H1 (cell line): ENCODE results near the gene ELOVL1. TPM values are rescaled to one million over a fixed set of nuclear protein-coding genes. Genes with fewer than 3 reads are reported as not detected.

ENCODE experiments used
- CTCF ChIA-PET: fragments of 300-600 bp; sonication (Branson Sonifier 250); formaldehyde crosslinking; loops from one replicate; lab custom pipeline; 2021; ENCODE audit not compliant: partially characterized antibody; lab: Charles Lee
- POLR2A ChIA-PET: fragments of 300-600 bp; sonication (Branson Sonifier 250); formaldehyde crosslinking; loops from one replicate; lab custom pipeline; 2021; ENCODE audit warnings: inconsistent platforms; ENCODE audit not compliant: partially characterized antibody; lab: Charles Lee
- DNase-seq, 2 experiments: peaks; one replicate each; pipeline versions ENCODE4 v3.0.0 to v3.0.0-alpha.2; 2010 to 2022; ENCODE audit warnings: low spot score in 2 of 2, low read depth in 1 of 2, mixed read lengths in 1 of 2
- FAIRE-seq: peaks from 2 replicates; lab custom pipeline; 2011; peaks lifted over from hg19 to GRCh38; lab: Jason Lieb, UNC
- H2AFZ ChIP-seq: 2 replicates; pipeline ENCODE4 v1.8.1; 2012; ENCODE audit warnings: low read length, inconsistent platforms
- H2AK5ac ChIP-seq: 2 replicates; pipeline ENCODE4 v1.6.1; 2013; ENCODE audit warnings: low read depth, low read length
- H2BK120ac ChIP-seq: replicated peaks from 2 replicates; pipeline ENCODE3; 2013; ENCODE audit warnings: low read depth, low read length, inconsistent platforms
- H2BK12ac ChIP-seq: 2 replicates; pipeline ENCODE4 v1.6.1; 2013; ENCODE audit warnings: low read depth, low read length
- H2BK15ac ChIP-seq: 2 replicates; pipeline ENCODE4 v1.6.1; 2013; ENCODE audit warnings: low read length
- H2BK20ac ChIP-seq: 2 replicates; pipeline ENCODE4 v1.6.1; 2013; ENCODE audit warnings: low read length
- H2BK5ac ChIP-seq: 2 replicates; pipeline ENCODE4 v1.6.1; 2013; ENCODE audit warnings: low read depth, low read length
- H3K14ac ChIP-seq: 2 replicates; pipeline ENCODE4 v1.6.1; 2013; ENCODE audit warnings: inconsistent platforms; ENCODE audit not compliant: insufficient read length
- H3K18ac ChIP-seq: 2 replicates; pipeline ENCODE4 v1.6.1; 2013; ENCODE audit warnings: low read length; ENCODE audit errors: extremely low read depth
- H3K23ac ChIP-seq: 2 replicates; pipeline ENCODE4 v1.6.1; 2013; ENCODE audit warnings: inconsistent platforms; ENCODE audit not compliant: insufficient read length
- H3K23me2 ChIP-seq: 2 replicates; pipeline ENCODE4 v1.6.1; 2013; ENCODE audit warnings: low read depth, low read length
- H3K27ac ChIP-seq: 2 replicates; pipeline ENCODE4 v1.6.1; 2011; ENCODE audit warnings: low read depth, low read length, inconsistent platforms
- H3K27me3 ChIP-seq, 4 experiments: replicated peaks in 1 of 4; 1 replicate in 1 of 4; 2 replicates in 3 of 4; pipeline versions ENCODE4 v1.6.1 to v1.8.1; 2011 to 2013; ENCODE audit warnings: low read length in 3 of 4, mild to moderate bottlenecking in 3 of 4, inconsistent platforms in 2 of 4, mixed read lengths in 2 of 4, moderate library complexity in 1 of 4; ENCODE audit not compliant: control insufficient read depth in 3 of 4, insufficient read depth in 3 of 4; ENCODE audit errors: extremely low read depth in 1 of 4
- H3K36me3 ChIP-seq, 4 experiments: 2 replicates each; pipeline versions ENCODE4 v1.6.1 to v1.8.1; 2011 to 2013; ENCODE audit warnings: mild to moderate bottlenecking in 4 of 4, low read length in 3 of 4, moderate library complexity in 2 of 4, control low read depth in 1 of 4, inconsistent platforms in 1 of 4; ENCODE audit not compliant: insufficient read depth in 4 of 4, control insufficient read depth in 2 of 4
- H3K4ac ChIP-seq: replicated peaks from 2 replicates; pipeline ENCODE3; 2013; ENCODE audit warnings: low read length, low read depth, mixed read lengths, inconsistent platforms; ENCODE audit not compliant: insufficient read length
- H3K4me1 ChIP-seq, 4 experiments: replicated peaks in 1 of 4; 1 replicate in 1 of 4; 2 replicates in 3 of 4; pipeline versions ENCODE4 v1.6.1 to v1.8.1; 2011 to 2013; ENCODE audit warnings: low read length in 3 of 4, inconsistent platforms in 2 of 4, mixed read lengths in 1 of 4; ENCODE audit not compliant: insufficient read depth in 4 of 4, control insufficient read depth in 3 of 4
- H3K4me2 ChIP-seq, 2 experiments: 2 replicates each; pipeline versions ENCODE4 v1.6.1 to v1.8.1; 2011 to 2013; ENCODE audit warnings: low read depth in 2 of 2, low read length in 2 of 2, control low read depth in 1 of 2, inconsistent platforms in 1 of 2, mild to moderate bottlenecking in 1 of 2; ENCODE audit not compliant: insufficient read depth in 1 of 2
- H3K4me3 ChIP-seq, 4 experiments: fragments of 200-600, 300-600 bp in 1 of 4; sonication (generic), shearing (Covaris generic), sonication (Bioruptor Twin) in 1 of 4; 2 replicates each; pipeline versions ENCODE4 v1.5.1 to v1.8.1; 2011 to 2016; ENCODE audit warnings: low read length in 4 of 4, low read depth in 3 of 4, control low read depth in 2 of 4, inconsistent platforms in 2 of 4, mild to moderate bottlenecking in 2 of 4, mixed read lengths in 1 of 4, moderate library complexity in 1 of 4; ENCODE audit not compliant: insufficient read depth in 2 of 4; ENCODE audit errors: extremely low read depth in 1 of 4
- H3K56ac ChIP-seq: replicated peaks from 2 replicates; pipeline ENCODE3; 2013; ENCODE audit warnings: low read depth, mild to moderate bottlenecking, mixed read lengths, low read length, inconsistent platforms; ENCODE audit not compliant: insufficient read length
- H3K79me1 ChIP-seq: 2 replicates; pipeline ENCODE4 v1.6.1; 2013; ENCODE audit warnings: low read depth, low read length, control low read depth
- H3K79me2 ChIP-seq, 2 experiments: 2 replicates each; pipeline versions ENCODE4 v1.6.1 to v1.8.1; 2012 to 2013; ENCODE audit warnings: low read length in 2 of 2, mild to moderate bottlenecking in 2 of 2, inconsistent platforms in 1 of 2; ENCODE audit not compliant: insufficient read depth in 2 of 2, control insufficient read depth in 1 of 2
- H3K9ac ChIP-seq, 4 experiments: replicated peaks in 1 of 4; 1 replicate in 1 of 4; 2 replicates in 3 of 4; pipeline versions ENCODE4 v1.6.1 to v1.8.1; 2011 to 2013; ENCODE audit warnings: low read depth in 3 of 4, low read length in 3 of 4, control low read depth in 2 of 4, mild to moderate bottlenecking in 2 of 4, moderate library complexity in 2 of 4, inconsistent platforms in 1 of 4; ENCODE audit errors: extremely low read depth in 1 of 4
- H3K9me3 ChIP-seq, 2 experiments: 2 replicates each; pipeline versions ENCODE4 v1.6.1 to v1.8.1; 2012 to 2013; ENCODE audit warnings: mild to moderate bottlenecking in 2 of 2, moderate library complexity in 2 of 2, control low read depth in 1 of 2, inconsistent platforms in 1 of 2, low read depth in 1 of 2, low read length in 1 of 2, mixed read lengths in 1 of 2; ENCODE audit not compliant: insufficient read depth in 2 of 2
- H4K20me1 ChIP-seq, 2 experiments: replicated peaks in 1 of 2; 2 replicates each; pipeline versions ENCODE3 to v1.8.1; 2011 to 2013; ENCODE audit warnings: inconsistent platforms in 2 of 2, low read length in 2 of 2, mild to moderate bottlenecking in 1 of 2; ENCODE audit not compliant: insufficient read depth in 2 of 2, control insufficient read depth in 1 of 2
- H4K5ac ChIP-seq: 2 replicates; pipeline ENCODE4 v1.6.1; 2013; ENCODE audit warnings: low read length, low read depth, mixed read lengths, inconsistent platforms; ENCODE audit not compliant: insufficient read length
- H4K8ac ChIP-seq: 2 replicates; pipeline ENCODE4 v1.8.0; 2013; ENCODE audit warnings: mild to moderate bottlenecking, moderate library complexity, low read length, inconsistent platforms; ENCODE audit not compliant: insufficient read depth; ENCODE audit errors: extremely low read depth
- H4K91ac ChIP-seq: replicated peaks from 2 replicates; pipeline ENCODE3; 2013; ENCODE audit warnings: low read length, mixed read lengths, inconsistent platforms; ENCODE audit not compliant: insufficient read length
- POLR2AphosphoS5 ChIP-seq: IDR thresholded peaks from 2 replicates; pipeline ENCODE4 v1.6.1; 2011; ENCODE audit warnings: low read depth, low read length
- RBBP5 ChIP-seq: IDR thresholded peaks from 2 replicates; pipeline ENCODE4 v1.7.1; 2012; ENCODE audit warnings: low read depth, mild to moderate bottlenecking, inconsistent platforms, low read length, moderate library complexity, borderline replicate concordance
- SRF ChIP-seq: IDR thresholded peaks from 2 replicates; pipeline ENCODE4 v1.6.1; 2011; ENCODE audit warnings: mild to moderate bottlenecking, low read depth, low read length, moderate library complexity
- WGBS, 2 experiments: shearing (Covaris generic) in 1 of 2; methylation state at CpG; one replicate each; pipeline versions ENCODE4 v1.1.6 to v1.1.7; 2013 to 2015; ENCODE audit warnings: low lambda C conversion rate in 2 of 2, mixed read lengths in 2 of 2, inconsistent platforms in 1 of 2, low coverage in 1 of 2, missing lambda C conversion rate in 1 of 2; ENCODE audit not compliant: insufficient replicate concordance in 2 of 2, insufficient coverage in 1 of 2, insufficient read length in 1 of 2; ENCODE audit errors: extremely low coverage in 1 of 2, missing lambda C conversion rate in 1 of 2; 5-methylcytosine and 5-hydroxymethylcytosine counted together
- polyA plus RNA-seq, 7 experiments: library from polyadenylated mRNA; depleted of rRNA in 3 of 7; stranded (reverse) in 5 of 7; unstranded in 2 of 7; fragments of >200 nt in 5 of 7; fragments of 200-250 nt in 2 of 7; gene quantifications; 1 replicate in 5 of 7; 2 replicates in 1 of 7; 4 replicates in 1 of 7; pipeline versions ENCODE4 v1.2.1 to v1.2.3, GENCODE V29; 2011 to 2013; ENCODE audit warnings: missing spikeins in 2 of 7, mixed read lengths in 2 of 7
- total RNA-seq: library from RNA; stranded (reverse); fragmentation: NEBNext Ultra II Directional; extraction: Animal tissue kit (Norgen Biotek cat#: 25700); gene quantifications from 2 replicates; pipeline ENCODE4 v1.2.1, GENCODE V29; 2021

ELOVL1 gene
- total and polyA plus RNA-seq, 2 of the 8 experiments (the other 6 are each of a cell fraction or from before 2014, with no cell fraction given): 28.5 to 68.1 TPM

- no peaks in the 10 kb centered on the region for H3K9me3 ChIP-seq
- DNase-seq (no peak), FAIRE-seq (no peak)
- POLR2A ChIA-PET: interaction anchor here (0.6 to 2.6 kb wide), 6 partner anchors 10 to 218 kb away, joined by 3 to 14 read pairs (median 3); no protein-coding TSS in a partner anchor
- H3K4ac ChIP-seq: no peak overlapping the region
- no peak overlapping the region for H3K9ac ChIP-seq
- CTCF ChIA-PET: interaction anchor here (0.6 to 1.3 kb wide), 5 partner anchors 14 to 137 kb away, joined by 3 to 5 read pairs (median 3); no protein-coding TSS in a partner anchor
- 87% methylated on average over 9 of the region's 9 CpGs; no CpG with 5 or more reads in 1 of the 2 experiments for WGBS, 2 experiments
- TF ChIP-seq SRF: no peak
- no peak for TF ChIP-seq RBBP5
- peak; percentile 45 for TF ChIP-seq POLR2AphosphoS5
- H2AFZ ChIP-seq: no peak overlapping the region
- no peak overlapping the region for H3K4me3 ChIP-seq
- no peaks in the 10 kb centered on the region for H3K27me3 ChIP-seq
- H2BK15ac ChIP-seq: no peak overlapping the region
- H4K8ac ChIP-seq: no peak overlapping the region
- no peak overlapping the region for H4K5ac ChIP-seq
- H2BK12ac ChIP-seq: no peak overlapping the region
- peaks cover 21 to 58% (median 35%) of the 10 kb centered on the region in 4 experiments for H3K36me3 ChIP-seq
- peaks cover 16% of the 10 kb centered on the region for H3K23me2 ChIP-seq
- no peak overlapping the region for H4K91ac ChIP-seq
- peaks cover 7 to 30% (median 18%) of the 10 kb centered on the region in 4 experiments for H3K4me1 ChIP-seq
- H3K79me2 ChIP-seq: peaks cover 10 to 27% of the 10 kb centered on the region in 2 experiments
- no peak overlapping the region for H2BK120ac ChIP-seq
- peaks cover 10 to 21% of the 10 kb centered on the region in 2 experiments for H4K20me1 ChIP-seq
- no peak overlapping the region for H3K56ac ChIP-seq
- no peak overlapping the region for H2BK20ac ChIP-seq
- H3K4me2 ChIP-seq: no peak overlapping the region
- H2AK5ac ChIP-seq: no peak overlapping the region
- no peak overlapping the region for H3K18ac ChIP-seq
- no peak overlapping the region; the same call in 1 of the 2 replicates for H2BK5ac ChIP-seq
- no peak overlapping the region for H3K14ac ChIP-seq
- no peak overlapping the region for H3K27ac ChIP-seq
- no peak overlapping the region for H3K23ac ChIP-seq
- H3K79me1 ChIP-seq: peaks cover 19% of the 10 kb centered on the region
These were observed 4.4 kb downstream of the ELOVL1 start for GRCh38 chr1:43363283-43363934.
